Spleen (tissue), 11 donors: ENCODE measurements around the gene DCUN1D3. TPM values are rescaled to one million over a fixed set of nuclear protein-coding genes. Genes with fewer than 3 reads are reported as not detected.

ENCODE experiments used
- DNase-seq: peaks from one replicate; pipeline ENCODE4 v3.0.0-alpha.2; 2020
- H3K27ac ChIP-seq, 8 donors: fragments of 200-600 bp; sonication (generic) in 7 of 8; 1 replicate in 4 of 8; 2 replicates in 4 of 8; pipeline versions ENCODE4 v1.5.0 to v1.8.0; 2016 to 2021; ENCODE audit warnings: inconsistent platforms in 4 of 8, mild to moderate bottlenecking in 4 of 8, moderate library complexity in 1 of 8
- H3K27me3 ChIP-seq, 7 donors: fragments of 200-600 bp; sonication (generic) in 6 of 7; replicated peaks in 1 of 7; 1 replicate in 4 of 7; 2 replicates in 3 of 7; pipeline versions ENCODE4 v1.5.0 to v1.8.0; 2016 to 2021; ENCODE audit warnings: inconsistent platforms in 3 of 7, mild to moderate bottlenecking in 1 of 7
- H3K36me3 ChIP-seq, 6 donors: fragments of 200-600 bp; sonication (generic) in 5 of 6; 1 replicate in 4 of 6; 2 replicates in 2 of 6; pipeline versions ENCODE4 v1.5.0 to v1.8.0; 2016 to 2021; ENCODE audit warnings: inconsistent platforms in 2 of 6
- H3K4me1 ChIP-seq, 6 donors: fragments of 200-600 bp; sonication (generic) in 5 of 6; 1 replicate in 3 of 6; 2 replicates in 3 of 6; pipeline versions ENCODE4 v1.5.0 to v1.8.0; 2016 to 2021; ENCODE audit warnings: inconsistent platforms in 3 of 6
- H3K4me3 ChIP-seq, 8 donors: fragments of 200-600 bp; sonication (generic) in 7 of 8; 1 replicate in 4 of 8; 2 replicates in 4 of 8; pipeline versions ENCODE4 v1.5.0 to v1.8.0; 2016 to 2021; ENCODE audit warnings: inconsistent platforms in 4 of 8, mild to moderate bottlenecking in 4 of 8, moderate library complexity in 2 of 8
- H3K9me3 ChIP-seq, 8 donors: fragments of 200-600 bp; sonication (generic) in 7 of 8; 1 replicate in 4 of 8; 2 replicates in 4 of 8; pipeline versions ENCODE4 v1.5.0 to v1.8.0; 2016 to 2021; ENCODE audit warnings: inconsistent platforms in 4 of 8
- CTCF ChIP-seq, 11 experiments: fragments of 200-600 bp in 7 of 11; fragments of 450-650 bp in 4 of 11; sonication (generic) in 4 of 11; IDR thresholded peaks in 8 of 11; conservative IDR thresholded peaks in 3 of 11; 1 replicate in 7 of 11; 2 replicates in 4 of 11; pipeline versions ENCODE4 v1.4.0 to v1.8.0; 2016 to 2021; ENCODE audit warnings: antibody characterized with exemption in 11 of 11, inconsistent platforms in 4 of 11, mild to moderate bottlenecking in 1 of 11
- POLR2A ChIP-seq, 3 donors: fragments of 450-650 bp; IDR thresholded peaks; one replicate each; pipeline ENCODE4 v1.5.1; 2017; ENCODE audit warnings: antibody characterized with exemption in 3 of 3, mild to moderate bottlenecking in 1 of 3
- POLR2AphosphoS5 ChIP-seq, 3 donors: sonication (generic); formaldehyde crosslinking; IDR thresholded peaks; one replicate each; pipeline ENCODE4 v1.5.1; 2017; ENCODE audit warnings: antibody characterized with exemption in 3 of 3
- WGBS, 5 donors: extraction: QIAGEN DNeasy Blood & Tissue Kit in 3 of 5; methylation state at CpG; one replicate each; pipeline versions ENCODE4 v1.1.5 to v1.1.7; 2013 to 2018; 5-methylcytosine and 5-hydroxymethylcytosine counted together
- intact Hi-C: fragments of 100-400 bp; cut with DNase I; formaldehyde crosslinking; loops from one replicate; pipeline ENCODE4 v1.15.0; 2023; ENCODE audit warnings: low total_unique reads
- polyA plus RNA-seq, 3 donors: library from polyadenylated mRNA; stranded (reverse); fragments of 200-250 nt; gene quantifications; one replicate each; pipeline ENCODE4 v1.2.1, GENCODE V29; 2013
- total RNA-seq, 7 donors: library from RNA; depleted of rRNA in 3 of 7; stranded (reverse); fragments of >200 nt in 3 of 7; fragmentation: NEBNext Ultra II Directional in 4 of 7; extraction: Animal tissue kit (Norgen Biotek cat#: 25700) in 4 of 7; gene quantifications; one replicate each; pipeline versions ENCODE4 v1.1.0 to v1.2.1, GENCODE V29; 2016 to 2021
- donor health status: healthy with polysubstance abuse.
- donor health status: DM: no; HTN: no; CAD: no; lungs with moderate emphysema.
- donor health status: DM: no; HTN: no; CAD: no.
- donor health status: Bipolar disorder and iron deficiency.
- donor health status: healthy.
- donor health status: DM: no; HTN: no; CAD: no.
- donor health status: DM: yes; HTN: yes; CAD: no.

Gene DCUN1D3
- total and polyA plus RNA-seq, 10 donors: 1.0 to 13.7 (median 7.8) TPM

- peak overlapping the region in 2 of 8 donors; percentile 2 to 62 for H3K27ac ChIP-seq
- no peaks in the 10 kb centered on the region for H3K27me3 ChIP-seq
- H3K9me3 ChIP-seq: no peaks in the 10 kb centered on the region
- no peak for DNase-seq
- intact Hi-C loops: loop anchor here (5.0 kb wide), 1 partner anchor 233 kb away; no protein-coding TSS in a partner anchor
- peaks cover 0 to 35% (median 15%) of the 10 kb centered on the region in 6 donors for H3K4me1 ChIP-seq
- TF ChIP-seq POLR2AphosphoS5 (IDR thresholded peaks at IDR 0.05) (no peak), CTCF (IDR thresholded peaks at IDR 0.05 in 8 of 11, conservative IDR thresholded peaks at IDR 0.05 in 3 of 11) (peak; percentile 84 to 96 (median 94)), POLR2A (IDR thresholded peaks at IDR 0.05) (no peak)
- peaks cover 0 to 14% (median 0%) of the 10 kb centered on the region in 6 donors for H3K36me3 ChIP-seq
- WGBS, 5 donors: 35 to 50% (median 44%) methylated on average over 6 of the region's 6 CpGs
- no peak overlapping the region for H3K4me3 ChIP-seq
These were observed 50.4 kb downstream of the DCUN1D3 start for GRCh38 chr16:20849589-20850390.

GRCh38 chr16:20847550-20847949, 52.6 kb downstream of the DCUN1D3 start:
- H3K4me3 ChIP-seq: no peak overlapping the region
- H3K36me3 ChIP-seq: peaks cover 0 to 4% (median 0%) of the 10 kb centered on the region in 6 donors
- intact Hi-C loops: no loop called here
- WGBS, 5 donors: 33 to 82% (median 71%) methylated on average over 2 of the region's 2 CpGs
- H3K27ac ChIP-seq: no peak overlapping the region
- no peak for TF ChIP-seq POLR2AphosphoS5 (IDR thresholded peaks at IDR 0.05)
- no peak for TF ChIP-seq CTCF (IDR thresholded peaks at IDR 0.05 in 8 of 11, conservative IDR thresholded peaks at IDR 0.05 in 3 of 11)
- no peak for TF ChIP-seq POLR2A (IDR thresholded peaks at IDR 0.05)
- H3K9me3 ChIP-seq: no peaks in the 10 kb centered on the region
- peaks cover 0 to 47% (median 19%) of the 10 kb centered on the region in 6 donors for H3K4me1 ChIP-seq
- DNase-seq: no peak
- no peaks in the 10 kb centered on the region for H3K27me3 ChIP-seq

- Histone ChIP-seq H3K4me1 (peaks cover 0 to 39% (median 19%) of the 10 kb centered on the region in 6 donors), H3K27ac (no peak overlapping the region), H3K4me3 (no peak overlapping the region), H3K27me3 (no peaks in the 10 kb centered on the region), H3K9me3 (no peaks in the 10 kb centered on the region), H3K36me3 (peaks cover 0 to 4% (median 0%) of the 10 kb centered on the region in 6 donors)
- intact Hi-C loops: no loop called here
- no peak for DNase-seq
- TF ChIP-seq POLR2AphosphoS5 (IDR thresholded peaks at IDR 0.05): no peak
- no peak for TF ChIP-seq CTCF (IDR thresholded peaks at IDR 0.05 in 8 of 11, conservative IDR thresholded peaks at IDR 0.05 in 3 of 11)
- no peak for TF ChIP-seq POLR2A (IDR thresholded peaks at IDR 0.05)
These were observed 53.6 kb downstream of the DCUN1D3 start for GRCh38 chr16:20846551-20846950.

- intact Hi-C loops: no loop called here
- no peak for TF ChIP-seq POLR2AphosphoS5 (IDR thresholded peaks at IDR 0.05)
- no peak for TF ChIP-seq POLR2A (IDR thresholded peaks at IDR 0.05)
- no peak for TF ChIP-seq CTCF (IDR thresholded peaks at IDR 0.05 in 8 of 11, conservative IDR thresholded peaks at IDR 0.05 in 3 of 11)
- Histone ChIP-seq H3K27ac (no peak overlapping the region), H3K36me3 (peaks cover 0 to 4% (median 0%) of the 10 kb centered on the region in 6 donors), H3K9me3 (no peaks in the 10 kb centered on the region), H3K4me1 (peaks cover 0 to 34% (median 16%) of the 10 kb centered on the region in 6 donors), H3K4me3 (no peak overlapping the region), H3K27me3 (no peaks in the 10 kb centered on the region)
- WGBS, 5 donors: 96 to 98% (median 98%) methylated on average over 6 of the region's 6 CpGs
- no peak for DNase-seq
These were observed 54.1 kb downstream of the DCUN1D3 start for GRCh38 chr16:20846030-20846429.
